Right atrium auricular region (tissue), 2 donors: ENCODE data around the gene DICER1. TPM values are rescaled to one million over a fixed set of nuclear protein-coding genes. Genes with fewer than 3 reads are reported as not detected.
"Not testable (repeated sequence)": the region's sequence is repeated elsewhere in the genome, so short reads cannot be mapped to it uniquely, and the experiment has no call there.

Experiments used
- DNase-seq: peaks from one replicate; pipeline ENCODE4 v3.0.0-alpha.2; 2019; ENCODE audit warnings: low spot score
- H3K27ac ChIP-seq, 2 donors: fragments of 200-600 bp; sonication (generic); 1 replicate in 1 of 2; 2 replicates in 1 of 2; pipeline ENCODE4 v1.5.1; 2016 to 2019
- H3K27me3 ChIP-seq, 2 donors: fragments of 200-600 bp; sonication (generic); one replicate each; pipeline versions ENCODE4 v1.5.1 to v1.6.0; 2017 to 2019
- H3K36me3 ChIP-seq: fragments of 200-600 bp; sonication (generic); one replicate; pipeline ENCODE4 v1.5.1; 2016
- H3K4me1 ChIP-seq, 2 donors: fragments of 200-600 bp; sonication (generic); one replicate each; pipeline versions ENCODE4 v1.5.1 to v1.6.0; 2017 to 2019
- H3K4me3 ChIP-seq, 2 donors: fragments of 200-600 bp; sonication (generic); 1 replicate in 1 of 2; 2 replicates in 1 of 2; pipeline ENCODE4 v1.5.1; 2017 to 2019; ENCODE audit warnings: mild to moderate bottlenecking in 1 of 2, moderate library complexity in 1 of 2
- H3K9me3 ChIP-seq, 2 donors: fragments of 200-600 bp; sonication (generic); one replicate each; pipeline ENCODE4 v1.5.1; 2019
- total RNA-seq, 2 donors: library from RNA; depleted of rRNA; stranded (reverse); fragments of >200 nt; gene quantifications; one replicate each; pipeline ENCODE4 v1.1.0, GENCODE V29; 2016
- TF ChIP-seq, protein P1 (sequence below), 2 donors: fragments of 200-600 bp; sonication (generic); IDR thresholded peaks; one replicate each; pipeline ENCODE4 v1.5.1; 2019; ENCODE audit warnings: antibody characterized with exemption in 2 of 2

The DICER1 gene
- total RNA-seq, 2 donors from 2014 or later: 15.9 to 23.0 TPM

- TF ChIP-seq, protein P1, sequence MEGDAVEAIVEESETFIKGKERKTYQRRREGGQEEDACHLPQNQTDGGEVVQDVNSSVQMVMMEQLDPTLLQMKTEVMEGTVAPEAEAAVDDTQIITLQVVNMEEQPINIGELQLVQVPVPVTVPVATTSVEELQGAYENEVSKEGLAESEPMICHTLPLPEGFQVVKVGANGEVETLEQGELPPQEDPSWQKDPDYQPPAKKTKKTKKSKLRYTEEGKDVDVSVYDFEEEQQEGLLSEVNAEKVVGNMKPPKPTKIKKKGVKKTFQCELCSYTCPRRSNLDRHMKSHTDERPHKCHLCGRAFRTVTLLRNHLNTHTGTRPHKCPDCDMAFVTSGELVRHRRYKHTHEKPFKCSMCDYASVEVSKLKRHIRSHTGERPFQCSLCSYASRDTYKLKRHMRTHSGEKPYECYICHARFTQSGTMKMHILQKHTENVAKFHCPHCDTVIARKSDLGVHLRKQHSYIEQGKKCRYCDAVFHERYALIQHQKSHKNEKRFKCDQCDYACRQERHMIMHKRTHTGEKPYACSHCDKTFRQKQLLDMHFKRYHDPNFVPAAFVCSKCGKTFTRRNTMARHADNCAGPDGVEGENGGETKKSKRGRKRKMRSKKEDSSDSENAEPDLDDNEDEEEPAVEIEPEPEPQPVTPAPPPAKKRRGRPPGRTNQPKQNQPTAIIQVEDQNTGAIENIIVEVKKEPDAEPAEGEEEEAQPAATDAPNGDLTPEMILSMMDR (IDR thresholded peaks at IDR 0.05): no peak
- H3K36me3 ChIP-seq: no peaks in the 10 kb centered on the region
- DNase-seq: no peak
- H3K27ac ChIP-seq: peak overlapping the region; percentile 20 to 62
- no peak overlapping the region for H3K4me3 ChIP-seq
- H3K27me3 ChIP-seq: no peaks in the 10 kb centered on the region
- peaks cover 0 to 9% of the 10 kb centered on the region in 2 donors for H3K9me3 ChIP-seq
- peaks cover 0 to 45% of the 10 kb centered on the region in 2 donors for H3K4me1 ChIP-seq
Observed at GRCh38 chr14:95143808-95144620, 13.3 kb downstream of the DICER1 start.

DNA sequence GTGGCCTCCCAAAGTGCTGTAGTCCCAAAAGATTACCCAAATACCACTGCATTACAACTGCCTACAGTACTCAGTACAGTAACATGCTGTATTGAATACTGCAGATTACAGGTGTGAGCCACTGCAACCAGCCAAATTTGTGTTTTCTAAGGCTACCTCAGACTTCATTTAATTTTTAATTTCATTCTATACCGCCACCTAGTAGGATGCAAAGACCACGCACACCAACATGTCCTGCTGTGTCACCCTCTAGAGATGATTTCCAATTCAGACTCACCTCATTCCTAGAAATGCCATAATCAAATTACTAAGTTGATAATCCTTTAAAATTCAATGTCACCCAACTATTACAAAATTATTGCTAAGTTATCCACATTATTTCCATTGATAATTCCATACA lies 15.1 kb downstream of the DICER1 start:
- Histone ChIP-seq H3K4me1 (peaks cover 0 to 49% of the 10 kb centered on the region in 2 donors), H3K27ac (no peak overlapping the region), H3K27me3 (no peaks in the 10 kb centered on the region), H3K9me3 (peaks cover 0 to 9% of the 10 kb centered on the region in 2 donors), H3K36me3 (no peaks in the 10 kb centered on the region), H3K4me3 (no peak overlapping the region)
- TF ChIP-seq, protein P1 (IDR thresholded peaks at IDR 0.05): no peak
- DNase-seq: no peak

GRCh38 chr14:95141684-95142083 lies 15.6 kb downstream of the DICER1 start:
- H3K27ac ChIP-seq: no peak overlapping the region

GRCh38 chr14:95140060-95140858 lies 17.1 kb downstream of the DICER1 start:
- H3K36me3 ChIP-seq: no peaks in the 10 kb centered on the region
- no peaks in the 10 kb centered on the region for H3K27me3 ChIP-seq
- TF ChIP-seq, protein P1 (IDR thresholded peaks at IDR 0.05): no peak
- peak overlapping the region in 1 of 2 donors; percentile 15 for H3K27ac ChIP-seq
- H3K9me3 ChIP-seq: peaks cover 0 to 9% of the 10 kb centered on the region in 2 donors
- peaks cover 0 to 49% of the 10 kb centered on the region in 2 donors for H3K4me1 ChIP-seq
- DNase-seq: no peak
- H3K4me3 ChIP-seq: no peak overlapping the region

More at GRCh38 chr14:95141684-95142083, 15.6 kb downstream of the DICER1 start:
- Histone ChIP-seq H3K36me3 (no peaks in the 10 kb centered on the region), H3K9me3 (peaks cover 0 to 9% of the 10 kb centered on the region in 2 donors), H3K27me3 (no peaks in the 10 kb centered on the region), H3K4me1 (peaks cover 0 to 49% of the 10 kb centered on the region in 2 donors), H3K4me3 (no peak overlapping the region)
- DNase-seq: no peak
- TF ChIP-seq, protein P1 (IDR thresholded peaks at IDR 0.05): no peak

DNA sequence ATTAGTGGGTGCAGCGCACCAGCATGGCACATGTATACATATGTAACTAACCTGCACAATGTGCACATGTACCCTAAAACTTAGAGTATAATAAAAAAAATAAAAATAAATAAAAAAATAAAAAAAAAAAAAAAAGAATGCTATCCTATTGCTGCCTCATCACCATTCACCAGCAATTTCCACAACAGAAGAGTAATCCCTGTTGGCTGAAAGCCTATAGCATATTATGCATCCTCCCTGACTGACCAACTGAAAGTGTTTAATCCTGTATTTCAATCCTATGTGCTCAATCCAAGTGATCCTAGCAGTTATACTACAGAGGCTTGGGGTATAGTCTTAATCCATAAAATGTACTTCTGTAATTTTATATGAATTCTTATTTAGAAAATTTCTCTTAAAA lies 18.5 kb downstream of the DICER1 start:
- H3K4me1 ChIP-seq: peaks cover 0 to 56% of the 10 kb centered on the region in 2 donors
- TF ChIP-seq, protein P1 (IDR thresholded peaks at IDR 0.05): no peak
- H3K27me3 ChIP-seq: no peaks in the 10 kb centered on the region
- DNase-seq: no peak
- no peak overlapping the region for H3K27ac ChIP-seq
- no peak overlapping the region for H3K4me3 ChIP-seq
- no peaks in the 10 kb centered on the region for H3K36me3 ChIP-seq
- no peaks in the 10 kb centered on the region for H3K9me3 ChIP-seq

DNA sequence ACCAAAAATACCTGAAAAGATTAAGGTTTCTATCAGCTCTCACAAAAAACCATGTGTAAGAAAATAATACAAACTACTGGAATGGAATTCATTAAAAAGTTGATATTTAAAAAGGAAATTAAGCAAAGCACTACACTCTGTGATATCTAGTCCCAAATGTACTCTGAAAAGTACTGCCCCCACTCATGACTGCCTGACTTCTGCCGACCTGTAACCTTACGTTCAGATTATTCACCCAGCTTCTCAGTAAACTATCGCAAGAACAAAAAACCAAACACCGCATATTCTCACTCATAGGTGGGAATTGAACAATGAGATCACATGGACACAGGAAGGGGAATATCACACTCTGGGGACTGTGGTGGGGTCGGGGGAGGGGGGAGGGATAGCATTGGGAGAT lies 18.9 kb downstream of the DICER1 start:
- not testable (repeated sequence) for H3K36me3 ChIP-seq

More for the DNA sequence above, 18.9 kb downstream of the DICER1 start:
- not testable (repeated sequence) for H3K4me3 ChIP-seq, H3K9me3 ChIP-seq, H3K27me3 ChIP-seq, DNase-seq
- peak overlapping the region in 1 of 2 donors; percentile 44 for H3K27ac ChIP-seq
- H3K4me1 ChIP-seq: peaks cover 0 to 54% of the 10 kb centered on the region in 2 donors
